GM12801 (cell line): ENCODE data around the gene CACNA1A.

Experiments used
- TF ChIP-seq, protein P1 (sequence below): IDR thresholded peaks from one replicate; pipeline ENCODE4 v1.5.1; 2011; ENCODE audit warnings: control low read depth; ENCODE audit not compliant: insufficient read length; ENCODE audit errors: extremely low read depth

Gene CACNA1A

GRCh38 chr19:13198634-13199033, 307.6 kb downstream of the CACNA1A start:
- TF ChIP-seq, protein P1, sequence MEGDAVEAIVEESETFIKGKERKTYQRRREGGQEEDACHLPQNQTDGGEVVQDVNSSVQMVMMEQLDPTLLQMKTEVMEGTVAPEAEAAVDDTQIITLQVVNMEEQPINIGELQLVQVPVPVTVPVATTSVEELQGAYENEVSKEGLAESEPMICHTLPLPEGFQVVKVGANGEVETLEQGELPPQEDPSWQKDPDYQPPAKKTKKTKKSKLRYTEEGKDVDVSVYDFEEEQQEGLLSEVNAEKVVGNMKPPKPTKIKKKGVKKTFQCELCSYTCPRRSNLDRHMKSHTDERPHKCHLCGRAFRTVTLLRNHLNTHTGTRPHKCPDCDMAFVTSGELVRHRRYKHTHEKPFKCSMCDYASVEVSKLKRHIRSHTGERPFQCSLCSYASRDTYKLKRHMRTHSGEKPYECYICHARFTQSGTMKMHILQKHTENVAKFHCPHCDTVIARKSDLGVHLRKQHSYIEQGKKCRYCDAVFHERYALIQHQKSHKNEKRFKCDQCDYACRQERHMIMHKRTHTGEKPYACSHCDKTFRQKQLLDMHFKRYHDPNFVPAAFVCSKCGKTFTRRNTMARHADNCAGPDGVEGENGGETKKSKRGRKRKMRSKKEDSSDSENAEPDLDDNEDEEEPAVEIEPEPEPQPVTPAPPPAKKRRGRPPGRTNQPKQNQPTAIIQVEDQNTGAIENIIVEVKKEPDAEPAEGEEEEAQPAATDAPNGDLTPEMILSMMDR, result no peak

DNA sequence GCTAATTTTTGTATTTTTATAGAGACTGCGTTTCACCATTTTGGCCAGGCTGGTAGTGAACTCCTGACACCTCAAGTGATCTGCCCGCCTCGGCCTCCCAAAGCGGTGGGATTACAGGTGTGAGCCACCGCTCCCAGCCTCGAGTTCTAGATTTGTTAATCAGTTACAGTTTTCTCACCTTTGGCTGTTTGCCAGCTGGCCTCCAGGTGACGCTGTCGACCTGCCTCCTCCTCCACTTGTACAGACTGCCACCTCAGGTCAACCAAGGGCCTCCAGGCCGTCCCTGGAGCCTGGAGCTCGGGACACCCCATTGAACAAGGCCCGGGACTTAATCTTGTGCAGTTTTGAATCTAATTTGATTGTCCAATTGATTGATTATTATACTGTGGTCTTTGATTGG, 310.6 kb downstream of the CACNA1A start:
- TF ChIP-seq, protein P1, result no peak

DNA sequence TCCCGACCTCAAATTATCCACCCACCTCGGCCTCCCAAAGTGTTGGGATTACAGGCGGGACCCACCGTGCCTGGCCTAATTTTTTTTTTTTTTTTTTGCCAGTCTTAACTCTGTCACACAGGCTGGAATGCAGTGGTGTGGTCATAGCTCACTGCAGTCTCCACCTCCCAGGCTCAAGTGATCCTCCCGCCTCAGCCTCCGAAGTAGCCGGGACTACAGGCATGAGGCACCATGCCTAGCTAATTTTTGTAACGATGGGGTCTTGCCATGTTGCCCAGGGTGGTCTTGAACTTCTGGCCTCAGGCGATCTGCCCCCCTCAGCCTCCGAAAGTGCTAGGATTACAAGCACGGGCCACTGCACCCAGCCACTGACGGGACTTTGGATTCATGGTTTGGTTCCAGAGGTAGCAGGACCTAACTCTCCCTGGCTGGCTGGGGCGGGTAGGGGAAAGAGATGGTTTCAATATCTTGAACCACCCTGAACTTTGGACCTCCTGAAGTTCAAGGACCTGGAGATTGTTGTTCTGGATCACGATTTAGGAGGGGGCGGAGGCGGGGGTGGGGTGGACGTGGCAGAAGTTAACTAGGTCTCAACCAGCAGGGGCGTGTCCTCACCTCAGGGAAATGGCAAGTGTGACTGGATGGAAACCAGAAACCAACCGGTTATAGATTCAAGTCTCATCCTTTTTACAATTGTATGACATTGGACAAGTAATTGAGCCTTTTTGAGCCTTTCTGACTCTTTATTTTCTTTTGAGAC, 315.3 kb downstream of the CACNA1A start:
- TF ChIP-seq, protein P1, result no peak

GRCh38 chr19:13189600-13189999, 316.7 kb downstream of the CACNA1A start:
- TF ChIP-seq, protein P1, result no peak

DNA sequence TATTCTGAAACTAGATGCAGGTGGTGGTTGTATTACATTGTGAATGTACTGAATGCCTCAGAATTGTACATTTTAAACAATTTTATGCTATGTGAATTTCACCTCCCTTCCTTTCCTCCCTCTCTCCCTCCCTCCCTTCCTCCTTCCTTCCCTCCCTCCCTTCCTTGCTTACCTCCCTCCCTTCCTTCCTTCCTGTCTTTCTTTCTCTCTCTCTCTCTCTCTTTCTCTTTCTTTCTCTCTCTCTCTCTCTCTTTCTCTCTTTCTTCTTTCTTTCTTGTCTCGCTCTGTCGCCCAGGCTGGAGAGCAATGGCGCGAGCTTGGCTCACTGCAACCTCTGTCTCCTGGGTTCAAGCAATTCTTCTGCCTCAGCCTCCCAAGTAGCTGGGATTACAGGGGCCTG, 318.9 kb downstream of the CACNA1A start:
- TF ChIP-seq, protein P1, result no peak

GRCh38 chr19:13181747-13182388, 324.4 kb downstream of the CACNA1A start:
- TF ChIP-seq, protein P1, result no peak

DNA sequence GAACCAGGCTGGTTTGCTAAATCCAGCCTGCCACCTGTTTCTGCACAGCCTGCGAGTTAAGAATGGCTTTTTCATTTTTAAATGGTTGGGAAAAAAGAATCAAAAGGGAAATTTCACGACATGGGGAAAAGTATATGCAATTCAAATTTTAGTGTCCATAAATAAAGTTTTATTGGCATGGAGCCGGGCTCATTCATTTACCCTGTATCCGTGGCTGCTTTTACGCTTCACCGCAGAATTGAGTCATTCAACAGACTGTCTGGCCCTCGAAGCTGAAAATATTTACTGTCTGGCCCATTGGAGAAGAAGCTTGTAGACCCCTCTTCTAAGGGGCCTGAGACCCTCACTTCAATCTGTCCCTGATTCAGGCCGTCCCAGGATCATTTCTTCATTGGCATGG, 329.9 kb downstream of the CACNA1A start:
- TF ChIP-seq, protein P1, result no peak
